Mucosa of descending colon (tissue), 3 donors: ENCODE data around the gene FRMPD2. TPM values are rescaled to one million over a fixed set of nuclear protein-coding genes. Genes with fewer than 3 reads are reported as not detected.
"Not testable (repeated sequence)": the region's sequence is repeated elsewhere in the genome, so short reads cannot be mapped to it uniquely, and the experiment has no call there.

Source experiments
- ATAC-seq: fragments of 200-7000 bp; cut with Tn5 transposase; one replicate; pipeline ENCODE4 v1.9.1; 2020; ENCODE audit warnings: mild to moderate bottlenecking, moderate library complexity
- DNase-seq, 3 donors: peaks; one replicate each; pipeline ENCODE4 v3.0.0-alpha.2; 2020
- H3K36me3 ChIP-seq: fragments of 200-600 bp; one replicate; pipeline ENCODE4 v1.8.0; 2021; ENCODE audit warnings: low read depth, mild to moderate bottlenecking
- H3K4me1 ChIP-seq: fragments of 200-600 bp; one replicate; pipeline ENCODE4 v1.8.0; 2021; ENCODE audit warnings: low read depth, mild to moderate bottlenecking
- H3K4me3 ChIP-seq: fragments of 200-600 bp; one replicate; pipeline ENCODE4 v1.8.0; 2021; ENCODE audit warnings: mild to moderate bottlenecking
- H3K9me3 ChIP-seq: fragments of 200-600 bp; one replicate; pipeline ENCODE4 v1.8.0; 2021; ENCODE audit warnings: mild to moderate bottlenecking
- CTCF ChIP-seq: fragments of 200-600 bp; IDR thresholded peaks from one replicate; pipeline ENCODE4 v1.8.0; 2022; ENCODE audit warnings: antibody characterized with exemption, mild to moderate bottlenecking
- intact Hi-C, 2 donors: fragments of 100-400 bp; cut with DNase I in 1 of 2; cut with micrococcal nuclease in 1 of 2; formaldehyde crosslinking; loops; one replicate each; pipeline versions ENCODE4 v1.11.0 to v1.11.1; 2022; cut with DNase I, micrococcal nuclease
- total RNA-seq, 3 donors: library from RNA; stranded (reverse); fragmentation: NEBNext Ultra II Directional in 2 of 3; extraction: Animal tissue kit (Norgen Biotek cat#: 25700) in 2 of 3; gene quantifications; one replicate each; pipeline versions ENCODE4 v1.2.1 to v1.2.4, GENCODE V29; 2021 to 2023
- donor health status: DM: no; HTN: no; CAD: no; lungs with moderate emphysema.
- donor health status: DM: no; HTN: no; CAD: no.
- donor health status: DM: no; HTN: yes; CAD: no.

Gene FRMPD2
- total RNA-seq, 3 donors from 2014 or later, result 0.35 to 0.73 TPM; not detected in 1

GRCh38 chr10:48192881-48193450, 81.5 kb downstream of the FRMPD2 start:
- Histone ChIP-seq H3K4me1 (peaks cover 7% of the 10 kb centered on the region), H3K9me3 (no peaks in the 10 kb centered on the region), H3K4me3 (no peak overlapping the region), H3K36me3 (no peaks in the 10 kb centered on the region)
- ATAC-seq, result no peak
- no peak for TF ChIP-seq CTCF
- DNase-seq, result no peak
- intact Hi-C loops, result no loop called here

- Histone ChIP-seq H3K36me3 (no peaks in the 10 kb centered on the region), H3K4me3 (no peak overlapping the region), H3K4me1 (no peaks in the 10 kb centered on the region), H3K9me3 (no peaks in the 10 kb centered on the region)
- TF ChIP-seq CTCF, result no peak
- no peak for ATAC-seq
- intact Hi-C loops, result no loop called here
- DNase-seq, result no peak
Measured at GRCh38 chr10:48187713-48188485, 86.6 kb downstream of the FRMPD2 start.

DNA sequence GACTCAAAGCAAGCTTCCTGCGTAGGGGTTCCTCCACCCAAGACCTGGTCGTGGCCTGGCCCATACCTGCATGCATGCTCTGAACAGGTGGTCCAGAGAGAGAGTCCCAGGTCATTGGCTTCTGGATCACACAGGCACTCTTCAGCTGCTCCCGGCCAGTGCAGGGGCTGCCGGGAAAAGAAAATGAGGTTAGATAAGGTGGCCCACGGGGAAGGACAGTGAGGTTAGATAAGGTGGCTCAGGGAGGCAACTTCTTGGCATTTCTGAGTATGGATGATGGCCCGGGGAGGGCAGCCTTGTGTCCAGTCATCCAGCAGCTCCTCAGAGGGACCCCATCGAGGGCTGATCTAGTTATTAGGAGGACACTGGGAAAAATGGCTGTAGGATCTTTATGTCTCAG, 87.4 kb downstream of the FRMPD2 start:
- ATAC-seq (no peak), DNase-seq (no peak)
- no peak for TF ChIP-seq CTCF
- H3K36me3 ChIP-seq, result no peaks in the 10 kb centered on the region
- no peak overlapping the region for H3K4me3 ChIP-seq
- no peaks in the 10 kb centered on the region for H3K9me3 ChIP-seq
- H3K4me1 ChIP-seq, result no peaks in the 10 kb centered on the region
- intact Hi-C loops, result no loop called here

GRCh38 chr10:48186264-48186804, 88.2 kb downstream of the FRMPD2 start:
- H3K4me3 ChIP-seq, ATAC-seq, H3K4me1 ChIP-seq, H3K9me3 ChIP-seq, intact Hi-C loops, H3K36me3 ChIP-seq, DNase-seq: not testable (repeated sequence)

DNA sequence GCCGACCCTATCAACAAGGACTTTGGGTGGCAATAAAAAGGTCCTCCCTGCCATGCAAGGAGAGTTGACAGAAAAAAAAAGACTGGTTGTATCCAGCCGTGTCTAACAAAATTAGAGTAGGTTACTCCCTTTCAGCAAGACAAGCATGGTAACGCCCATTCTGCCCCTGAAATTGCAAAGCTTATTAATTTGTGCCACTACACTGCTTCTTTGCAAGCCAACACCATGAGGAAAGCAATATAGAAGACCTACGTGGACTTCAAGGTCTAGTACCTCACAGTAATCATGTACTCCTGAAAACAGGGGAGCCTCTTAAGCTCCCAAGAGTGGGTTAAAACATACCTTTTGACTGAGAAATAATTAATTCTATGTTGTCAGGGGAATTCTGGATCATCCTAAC, 90.3 kb downstream of the FRMPD2 start:
- Histone ChIP-seq H3K4me3 (no peak overlapping the region), H3K9me3 (no peaks in the 10 kb centered on the region), H3K36me3 (no peaks in the 10 kb centered on the region), H3K4me1 (no peaks in the 10 kb centered on the region)
- DNase-seq (no peak), ATAC-seq (no peak)
- intact Hi-C loops, result no loop called here
- no peak for TF ChIP-seq CTCF

DNA sequence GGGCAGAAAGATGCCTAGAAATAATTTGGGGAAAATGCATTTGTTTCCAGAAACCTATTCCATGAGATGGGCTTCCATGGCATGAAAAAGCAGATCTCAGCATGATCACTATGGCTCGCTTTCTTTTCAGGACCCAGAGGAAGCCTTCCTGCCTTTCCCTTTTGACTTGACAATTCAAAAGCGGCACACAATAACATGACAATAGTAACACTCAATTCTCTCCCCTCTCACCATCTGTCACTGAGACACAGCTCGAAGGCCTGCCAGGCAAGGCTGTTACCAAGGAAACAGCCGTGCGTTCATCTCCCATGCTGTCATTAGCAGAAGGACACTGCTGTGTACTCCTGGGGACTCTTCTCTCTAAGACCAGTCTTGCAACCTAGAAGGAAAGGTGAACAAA, 101.8 kb downstream of the FRMPD2 start:
- DNase-seq, ATAC-seq, H3K4me3 ChIP-seq, H3K36me3 ChIP-seq, H3K4me1 ChIP-seq, intact Hi-C loops, H3K9me3 ChIP-seq: not testable (repeated sequence)

- ATAC-seq, intact Hi-C loops: not testable (repeated sequence)
Measured at GRCh38 chr10:48160670-48161069, 113.8 kb downstream of the FRMPD2 start.

DNA sequence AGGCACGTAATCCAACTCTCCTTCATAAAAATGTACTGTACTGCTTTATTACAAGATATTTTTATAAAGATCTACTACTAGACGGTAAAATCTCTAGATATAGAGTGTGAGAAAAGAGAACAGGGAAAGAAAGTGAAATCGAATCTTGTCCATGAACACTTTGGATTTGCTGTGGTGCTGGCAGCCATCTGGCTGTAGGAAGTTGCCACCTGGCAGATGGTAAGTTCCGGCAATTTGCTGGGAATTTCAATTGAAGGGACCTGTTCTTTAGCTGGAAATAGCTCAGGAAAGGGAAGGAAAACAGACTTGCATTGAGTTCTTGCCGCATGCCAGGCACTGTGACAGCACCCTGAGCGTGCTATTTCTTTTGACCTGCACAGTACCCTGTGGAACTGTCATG, 114.3 kb downstream of the FRMPD2 start:
- H3K4me3 ChIP-seq, H3K9me3 ChIP-seq, H3K36me3 ChIP-seq, ATAC-seq, DNase-seq, intact Hi-C loops, H3K4me1 ChIP-seq: not testable (repeated sequence)

More at GRCh38 chr10:48160670-48161069, 113.8 kb downstream of the FRMPD2 start:
- not testable (repeated sequence) for H3K9me3 ChIP-seq, H3K4me3 ChIP-seq, H3K4me1 ChIP-seq, H3K36me3 ChIP-seq
- DNase-seq, result peak in 1 of 3 donors; percentile 3

GRCh38 chr10:48154211-48155140, 120.0 kb downstream of the FRMPD2 start:
- H3K4me1 ChIP-seq, ATAC-seq, H3K4me3 ChIP-seq, intact Hi-C loops, DNase-seq, H3K9me3 ChIP-seq, H3K36me3 ChIP-seq: not testable (repeated sequence)
